CD4-positive, alpha-beta T cell treated with Interferon alpha-2 for 1 hour (primary cell): ENCODE results near the gene RELCH.

Source experiments
- DNase-seq, 2 donors: peaks; one replicate each; pipeline ENCODE4 v3.0.0-alpha.2; 2020 to 2022

Gene RELCH

GRCh38 chr18:62277045-62277444 lies 90.0 kb downstream of the RELCH start:
- no peak for DNase-seq

DNA sequence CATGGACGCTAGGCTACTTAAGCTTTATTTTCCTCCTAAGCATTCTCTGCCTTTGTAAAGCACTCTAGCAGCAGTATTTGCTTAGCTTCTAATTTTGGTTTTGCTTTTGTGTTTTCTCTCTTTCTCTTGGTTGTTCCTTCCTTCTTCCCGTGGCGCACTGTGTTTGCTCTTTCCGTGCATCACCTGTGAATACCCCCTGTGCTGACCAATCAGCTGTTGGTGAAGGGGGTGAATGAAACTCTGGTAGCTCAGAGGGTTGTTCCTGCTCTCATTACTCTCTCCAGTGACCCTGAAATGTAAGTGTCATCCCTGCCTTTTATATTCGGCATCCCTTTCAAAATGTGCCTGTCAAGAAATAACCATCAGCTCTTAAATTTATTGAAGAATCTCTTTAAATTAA lies 92.5 kb downstream of the RELCH start:
- DNase-seq, result no peak

- DNase-seq, result no peak
These were observed 93.0 kb downstream of the RELCH start for GRCh38 chr18:62280058-62280457.

GRCh38 chr18:62280786-62281185 lies 93.7 kb downstream of the RELCH start:
- no peak for DNase-seq

DNA sequence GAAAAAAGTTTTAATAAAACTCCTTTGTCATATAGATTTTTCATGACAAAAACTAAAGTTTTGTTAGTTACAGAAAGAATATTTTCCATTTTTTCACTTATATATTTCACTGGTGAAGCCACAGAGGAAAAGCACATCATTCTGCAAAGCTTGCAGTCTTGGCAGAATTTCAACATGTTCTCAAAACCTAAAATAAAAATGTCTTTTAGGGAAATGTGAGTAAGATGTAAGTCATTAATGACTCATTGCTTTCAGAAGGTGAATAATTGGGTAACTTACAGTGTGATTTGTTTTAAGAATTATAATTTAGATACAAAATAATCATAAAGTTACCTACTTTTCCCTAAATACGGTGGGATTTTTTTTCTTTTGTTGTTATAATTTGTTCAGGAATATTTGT lies 94.6 kb downstream of the RELCH start:
- no peak for DNase-seq

DNA sequence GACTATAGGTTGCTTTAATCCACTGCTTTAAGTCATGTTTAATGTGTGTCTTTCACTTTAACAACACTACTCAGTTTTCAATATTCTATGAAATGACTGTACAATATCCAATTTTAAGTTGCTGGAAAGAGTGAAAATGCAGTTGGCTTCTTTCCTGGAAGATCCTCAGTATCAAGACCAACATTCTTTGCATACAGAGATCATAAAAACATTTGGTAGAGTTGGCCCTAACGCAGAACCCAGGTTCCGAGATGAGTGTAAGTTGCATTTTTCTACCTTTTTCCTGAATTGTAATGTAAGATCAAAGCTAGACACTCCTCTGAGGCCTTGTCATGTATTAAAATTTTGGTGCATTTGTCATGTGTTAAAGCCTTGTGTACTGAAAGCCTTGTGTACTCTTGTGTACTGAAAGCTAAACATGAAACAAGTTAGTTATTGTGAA lies 95.2 kb downstream of the RELCH start:
- no peak for DNase-seq

DNA sequence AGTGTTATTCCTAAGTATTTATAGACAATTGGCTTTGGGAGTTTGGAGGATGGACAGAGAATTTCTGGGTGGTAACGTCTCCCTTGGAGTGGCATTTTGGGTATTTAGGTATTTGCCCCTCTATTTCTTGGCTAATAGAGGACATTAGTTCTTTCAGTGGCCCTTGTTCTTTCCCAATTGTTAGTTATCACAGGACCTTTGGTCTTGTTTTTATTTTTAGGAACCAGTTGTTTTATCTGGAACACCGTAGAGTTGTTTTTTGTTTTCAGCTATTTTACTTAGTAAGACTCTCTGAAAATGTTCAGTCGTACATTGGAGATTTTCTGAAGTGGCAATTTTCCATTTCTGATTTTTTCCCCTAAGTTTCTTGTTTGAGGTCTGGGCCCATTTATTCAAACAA lies 97.6 kb downstream of the RELCH start:
- no peak for DNase-seq

- no peak for DNase-seq
These were observed 98.2 kb downstream of the RELCH start for GRCh38 chr18:62285281-62285680.

DNA sequence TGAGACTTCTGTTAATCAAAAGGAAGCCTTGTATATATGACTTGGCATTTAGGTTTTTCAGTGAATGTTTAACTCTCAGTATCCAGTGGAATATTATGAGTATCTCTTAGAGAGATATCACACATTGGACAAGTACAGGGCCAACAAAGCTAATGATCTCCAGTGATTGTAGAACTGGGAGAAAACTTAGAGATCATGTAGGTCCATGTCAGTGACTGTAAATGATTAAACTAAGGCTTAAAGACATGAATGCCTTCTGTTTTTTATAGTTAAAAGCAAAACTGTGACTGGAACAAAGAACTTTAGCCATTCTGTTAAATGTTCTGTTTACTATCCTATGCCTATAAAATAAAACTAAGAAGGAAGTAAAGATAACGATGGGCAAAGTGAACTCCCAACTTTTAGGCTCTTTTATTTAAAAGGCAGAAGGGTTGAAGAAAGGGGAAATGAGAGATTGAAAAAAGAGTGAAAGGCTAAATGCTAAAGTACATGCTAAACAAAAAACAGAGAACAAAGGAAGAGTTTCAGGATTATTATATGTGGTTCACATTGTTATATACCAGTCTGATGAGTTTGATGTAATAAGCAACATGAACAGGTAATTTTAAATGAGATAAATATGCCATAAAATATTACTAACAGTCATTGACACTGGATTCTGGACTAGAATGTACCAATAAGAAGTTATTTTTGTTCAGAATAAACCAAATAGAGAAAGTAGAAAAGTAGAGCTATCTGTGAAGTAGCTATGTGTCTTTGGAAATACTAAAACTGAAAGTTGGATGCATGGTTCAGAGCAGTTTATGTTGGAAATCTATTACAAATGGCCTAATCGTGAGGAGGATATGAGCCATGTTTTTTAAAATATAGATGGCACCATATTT lies 101.0 kb downstream of the RELCH start:
- DNase-seq, result no peak

- DNase-seq, result no peak
These were observed 101.6 kb downstream of the RELCH start for GRCh38 chr18:62288665-62289008.

DNA sequence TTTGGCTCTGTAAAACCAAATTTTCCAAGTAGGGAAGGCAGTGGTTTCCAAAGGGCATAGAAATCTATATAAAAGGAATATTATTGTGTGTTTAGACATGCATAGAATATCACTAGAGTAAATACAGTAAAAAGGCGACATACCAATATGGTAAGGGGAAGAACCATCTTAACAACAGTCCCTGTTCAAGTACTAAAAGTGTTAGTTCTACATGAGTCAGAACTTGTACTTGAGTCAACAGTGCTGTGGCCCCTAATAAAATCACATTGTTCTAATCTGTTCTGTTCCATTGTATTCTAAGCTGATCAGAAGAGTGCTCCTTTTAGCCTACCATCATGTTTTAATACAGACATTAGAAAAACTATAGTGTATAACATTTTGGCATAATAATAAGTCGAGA lies 102.0 kb downstream of the RELCH start:
- DNase-seq, result no peak

DNA sequence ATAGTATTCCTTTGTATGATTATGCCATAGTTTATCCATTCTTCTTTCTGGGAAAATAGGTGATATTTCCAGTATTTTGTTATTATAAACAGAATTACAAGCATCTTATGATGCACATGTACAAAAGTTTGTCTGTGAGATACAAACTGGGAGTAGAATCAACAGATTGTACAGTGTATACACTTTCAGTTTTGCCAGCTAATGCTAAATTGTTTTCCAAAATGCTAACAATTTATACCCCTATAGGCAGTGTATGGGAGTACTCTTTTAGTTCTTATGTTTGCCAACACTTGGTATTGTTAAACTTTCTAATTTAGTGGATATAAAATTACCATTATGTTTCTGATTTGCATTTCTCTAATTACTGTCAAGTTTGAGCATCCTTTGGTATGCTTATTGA lies 107.0 kb downstream of the RELCH start:
- no peak for DNase-seq

- no peak for DNase-seq
These were observed 113.4 kb downstream of the RELCH start for GRCh38 chr18:62300359-62300963.

DNA sequence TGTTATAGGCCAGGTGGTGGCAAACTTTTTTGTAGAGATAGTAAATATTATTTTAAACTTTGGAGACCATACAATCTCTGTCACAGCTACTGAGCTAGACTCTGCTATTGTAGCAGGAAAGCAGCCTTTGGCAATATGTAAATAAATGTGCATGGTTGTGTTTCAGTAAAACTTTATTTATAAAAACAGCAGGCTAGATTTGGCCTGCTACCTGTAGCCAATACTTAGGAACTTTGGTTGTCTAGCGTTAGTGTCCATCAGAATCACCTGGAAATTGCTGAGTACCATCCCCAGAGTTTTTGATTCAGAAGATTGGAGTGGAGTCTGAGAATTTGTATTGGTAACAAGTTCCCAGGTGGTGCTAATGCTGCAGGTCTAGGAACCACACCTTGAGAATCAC lies 114.3 kb downstream of the RELCH start:
- no peak for DNase-seq

GRCh38 chr18:62312851-62313250 lies 125.8 kb downstream of the RELCH start:
- DNase-seq, result no peak

DNA sequence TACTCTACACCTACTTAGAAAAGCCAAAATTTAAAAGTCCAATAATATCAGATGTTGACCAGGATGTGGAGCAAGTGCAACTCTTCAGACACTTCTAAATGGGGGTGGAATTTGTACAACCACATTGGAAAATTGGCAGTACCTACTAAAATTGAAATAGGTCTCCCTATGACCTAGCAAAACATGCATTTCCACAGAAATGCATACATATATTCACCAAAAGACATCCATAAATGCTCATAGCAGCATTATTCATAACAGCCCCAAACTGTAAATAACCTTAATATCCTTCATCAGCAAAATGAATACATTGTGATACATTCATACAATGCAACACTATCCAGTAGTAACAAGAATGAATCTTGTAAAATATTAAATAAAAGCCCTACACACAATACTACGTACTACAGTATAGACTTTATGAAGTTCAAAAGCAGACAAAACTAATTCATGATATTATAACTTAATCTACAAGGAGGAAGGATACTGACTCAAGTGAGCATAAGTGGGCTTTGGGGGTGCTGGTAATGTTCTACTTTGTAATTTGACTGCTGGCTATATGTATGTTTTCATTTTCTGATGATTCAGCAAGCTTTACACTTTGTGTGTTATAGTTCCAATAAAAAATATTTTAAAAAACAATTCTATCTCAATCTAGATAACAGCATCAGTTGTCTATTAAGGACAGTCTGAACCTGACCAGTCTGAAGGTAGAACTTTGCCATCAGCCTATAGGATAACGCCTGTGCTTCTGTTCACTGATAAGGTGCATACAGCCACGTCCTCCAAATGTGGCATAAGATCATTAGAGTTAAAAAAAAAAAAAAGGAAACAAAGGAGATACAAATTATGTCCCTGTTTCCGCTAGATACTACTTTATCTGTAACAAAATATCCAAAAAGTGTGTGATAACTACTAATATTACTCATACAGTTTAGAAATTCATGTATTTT lies 131.4 kb downstream of the RELCH start:
- DNase-seq, result no peak

DNA sequence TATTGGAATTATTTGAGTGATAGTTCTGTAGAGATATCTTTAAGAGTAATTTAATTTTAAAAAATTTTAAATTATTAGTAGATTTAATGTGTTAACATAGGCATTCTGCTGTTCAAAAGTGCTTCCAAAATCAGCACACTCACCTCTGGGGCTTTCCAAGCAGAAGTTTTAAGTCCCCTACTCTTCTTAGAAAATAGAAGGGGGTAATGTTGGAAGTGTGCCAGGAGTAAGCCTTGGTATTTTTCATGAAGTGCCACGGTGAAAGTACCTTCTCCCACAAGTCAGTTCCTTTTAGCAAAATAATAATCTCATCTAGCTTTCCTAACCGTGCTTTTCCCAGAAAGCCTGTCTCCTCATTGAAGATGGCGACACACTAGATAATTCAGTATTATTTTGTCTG lies 134.1 kb downstream of the RELCH start:
- no peak for DNase-seq

GRCh38 chr18:62323483-62324180 lies 136.6 kb downstream of the RELCH start:
- DNase-seq, result no peak

DNA sequence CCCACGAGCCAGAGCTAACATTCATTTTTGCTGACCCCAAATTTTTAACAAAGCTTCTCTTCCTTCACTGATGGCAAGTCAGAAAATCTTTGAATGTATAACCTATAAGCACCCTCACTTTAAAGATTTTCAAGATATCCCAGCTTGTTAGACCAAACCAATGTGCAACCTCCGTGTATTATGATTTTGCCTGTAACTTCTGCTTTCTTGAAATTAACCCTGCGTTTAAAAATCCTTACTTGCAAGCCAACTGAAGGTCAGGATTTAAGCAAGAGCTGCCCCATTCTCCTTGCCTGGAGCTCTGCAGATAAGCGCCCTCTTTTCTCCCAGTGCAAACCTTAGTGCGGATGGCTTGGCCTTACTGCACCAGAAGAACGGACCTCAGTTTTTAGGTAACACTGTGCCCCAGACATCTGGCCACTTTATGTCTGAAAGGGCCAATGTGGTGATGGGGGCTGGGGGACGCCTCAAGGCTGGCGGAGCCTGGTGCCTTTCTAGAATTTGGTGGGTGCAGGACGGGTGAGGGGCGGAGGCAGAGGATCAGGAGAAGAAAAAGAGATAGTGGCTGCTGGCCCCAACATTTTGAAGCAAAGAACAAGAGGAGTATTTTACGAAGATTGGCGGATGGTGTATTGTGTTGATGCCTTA lies 137.2 kb downstream of the RELCH start:
- DNase-seq, result no peak

DNA sequence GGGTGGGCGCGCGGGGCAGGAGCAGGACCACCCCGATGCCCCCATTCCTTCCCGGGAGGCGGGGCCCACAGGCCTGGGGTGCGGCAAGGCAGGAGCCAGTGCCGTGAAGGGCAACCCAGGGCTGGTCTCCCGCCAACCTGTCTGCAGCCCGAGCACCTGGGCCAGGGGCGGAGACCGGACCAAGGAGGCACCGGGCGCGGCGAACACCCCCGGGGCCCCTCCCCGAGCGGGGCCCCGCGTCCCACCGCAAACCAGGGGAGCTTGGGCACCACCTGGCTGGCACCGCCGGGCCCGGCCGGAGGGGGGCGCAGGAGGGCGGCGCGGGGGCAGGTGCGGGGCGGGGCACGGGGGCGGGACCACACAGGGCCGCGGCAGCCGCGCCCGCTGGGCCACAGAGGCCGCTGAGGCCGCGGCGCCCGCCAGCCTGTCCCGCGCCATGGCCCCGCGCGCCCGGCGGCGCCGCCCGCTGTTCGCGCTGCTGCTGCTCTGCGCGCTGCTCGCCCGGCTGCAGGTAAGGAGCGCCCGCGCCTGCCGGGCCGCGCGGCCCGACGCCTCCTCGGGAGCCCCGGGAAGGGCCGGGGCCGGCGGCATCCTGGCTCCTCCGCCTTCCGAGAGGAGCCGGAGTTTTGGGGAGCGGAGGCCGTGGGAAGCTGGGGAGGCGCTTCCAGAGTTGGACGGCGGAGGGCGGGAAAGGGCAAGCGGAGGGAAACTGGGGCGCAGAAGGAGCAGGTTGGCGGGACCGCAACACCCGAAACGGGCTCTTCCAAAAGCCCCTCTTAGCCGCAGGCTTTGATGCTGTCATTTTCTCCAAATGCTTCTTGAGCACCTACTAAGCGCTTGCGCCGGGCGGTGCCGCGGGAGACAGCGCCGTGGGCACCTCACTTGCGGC lies 138.1 kb downstream of the RELCH start, which contains the start of gene TNFRSF11A:
TSS of gene TNFRSF11A (plus strand) at position 394 of the 889 bp plus-strand sequence. CDS start at position 437, 43 bp downstream.
- DNase-seq, result peak; percentile 49 to 69
